ENCODE results near the gene TBC1D3B.
"Not testable (repeated sequence)": the region's sequence is repeated elsewhere in the genome, so short reads cannot be mapped to it uniquely, and the experiment has no call there.

Gene TBC1D3B

DNA sequence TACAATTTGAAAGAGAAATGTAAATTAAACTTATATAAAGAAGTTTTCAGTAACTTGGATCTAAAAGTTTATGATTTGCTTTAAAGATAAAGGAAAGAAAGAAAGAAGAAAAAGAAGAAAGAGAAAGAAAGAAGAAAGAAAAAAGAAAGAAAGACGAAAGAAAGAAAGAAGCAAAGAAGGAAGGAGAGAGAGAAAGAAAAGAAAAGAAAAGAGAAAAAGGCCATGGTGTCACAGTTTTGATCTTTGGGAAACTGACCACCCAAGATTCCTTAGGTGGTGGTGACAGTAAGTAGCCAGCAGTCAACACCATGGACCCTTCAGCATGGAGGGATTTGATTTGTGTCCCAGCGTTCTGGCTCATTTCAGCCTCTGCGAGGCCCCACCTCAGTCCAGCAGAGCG is 24.7 kb upstream of the TBC1D3B start:
- DNase-seq (ENCODE audit: low read depth in 2 of 2, low spot score in 1 of 2), result not testable (repeated sequence)

DNA sequence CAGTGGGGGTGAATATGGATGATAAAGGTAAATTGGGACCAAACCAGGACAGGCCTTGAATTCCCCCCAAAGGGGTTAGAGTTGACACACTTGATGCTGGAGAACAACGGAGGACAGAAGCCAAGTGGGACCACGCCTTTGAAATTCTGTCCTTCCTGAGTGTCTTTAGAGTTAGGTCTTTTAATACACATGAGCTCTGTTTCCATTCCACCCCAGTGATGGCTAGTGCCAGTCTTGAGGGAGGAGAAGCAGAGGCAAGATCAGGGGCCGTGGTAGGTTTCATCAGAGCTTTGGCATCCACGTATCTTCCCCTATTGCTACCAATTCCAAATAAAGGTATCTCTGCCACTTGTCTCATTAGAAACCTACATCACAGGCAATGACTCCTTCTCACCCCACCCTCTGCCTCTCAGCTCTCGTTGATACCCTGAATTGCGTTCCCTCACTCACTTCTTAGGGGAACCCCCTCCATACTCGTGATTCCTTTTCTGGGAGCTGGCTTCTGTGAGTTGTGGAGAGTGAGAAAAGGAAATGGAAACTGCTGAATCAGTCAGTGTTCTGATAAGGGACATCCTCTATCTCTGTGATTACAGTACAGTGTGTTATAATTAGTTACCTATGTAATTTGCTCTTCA is 22.5 kb upstream of the TBC1D3B start:
- no peak for DNase-seq (ENCODE audit: low read depth in 2 of 2, low spot score in 1 of 2)

DNA sequence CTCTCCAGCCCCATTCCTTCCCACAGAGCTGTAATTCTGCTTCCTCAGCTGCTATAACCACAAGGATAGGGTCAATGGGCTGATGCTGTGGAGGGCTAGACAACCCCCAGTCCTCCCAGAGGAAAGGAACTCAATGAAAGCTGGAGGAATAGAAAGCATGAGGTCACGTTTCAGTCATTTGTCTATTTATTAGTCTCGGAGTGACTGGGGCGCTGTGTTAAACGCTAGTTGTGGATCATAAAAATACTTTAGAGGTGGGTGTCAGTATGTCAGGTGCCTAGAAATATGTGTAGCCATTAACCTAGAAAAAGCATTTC is 20.9 kb upstream of the TBC1D3B start:
- DNase-seq (ENCODE audit: low read depth in 2 of 2, low spot score in 1 of 2), result no peak

DNA sequence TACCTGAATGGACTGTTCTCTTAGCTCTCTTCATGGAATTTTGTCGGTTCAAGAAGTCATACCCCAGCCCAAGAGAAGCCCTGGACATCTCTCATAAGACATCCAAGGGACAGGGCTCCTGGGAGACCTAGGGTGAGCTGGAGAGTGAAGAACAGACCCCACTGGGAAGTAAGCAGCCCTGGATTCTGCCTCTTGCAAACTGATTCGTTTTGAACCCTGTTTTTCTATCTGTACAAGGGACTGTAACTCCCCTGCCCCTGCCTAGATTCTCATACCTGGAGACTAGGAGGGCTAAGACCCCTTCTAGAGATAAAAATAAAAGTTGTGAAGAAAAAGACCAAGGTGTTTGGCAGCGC is 19.7 kb upstream of the TBC1D3B start:
- DNase-seq (ENCODE audit: low read depth in 2 of 2, low spot score in 1 of 2), result no peak

DNA sequence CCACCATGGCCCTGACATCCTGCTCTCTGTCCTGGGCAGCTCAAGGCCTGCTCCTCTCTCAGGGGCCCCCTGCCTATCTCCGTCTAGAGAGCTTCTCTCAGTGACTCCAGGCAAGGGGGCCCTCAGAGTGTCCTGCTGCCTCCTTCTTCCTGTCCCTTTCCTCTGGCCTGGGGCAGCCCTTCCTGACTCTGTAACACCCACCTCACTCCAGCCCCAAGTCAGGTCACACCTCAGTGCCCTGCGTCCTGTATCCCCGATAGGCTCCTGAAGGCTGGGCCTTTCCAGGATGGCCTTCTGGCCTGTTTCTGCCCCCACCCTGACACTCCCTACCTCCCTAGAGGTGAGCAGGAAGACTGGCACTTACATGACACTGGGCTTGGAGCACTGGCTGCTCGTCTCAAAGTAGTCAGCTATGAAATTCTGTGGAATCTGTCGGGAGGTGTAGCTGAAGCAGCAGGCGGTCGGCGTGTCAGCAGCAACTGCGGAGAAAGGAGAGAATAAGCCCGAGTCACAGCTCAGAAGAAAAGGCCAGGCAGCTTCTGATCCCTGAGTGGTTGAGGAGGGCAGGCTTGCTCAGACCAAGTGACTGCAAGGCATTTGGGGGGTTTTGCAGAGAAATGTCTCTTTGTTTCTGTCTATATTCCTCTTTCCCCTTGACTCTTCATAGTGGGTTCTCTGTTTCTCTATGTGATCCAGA is 19.1 kb upstream of the TBC1D3B start:
- no peak for DNase-seq (ENCODE audit: low read depth in 2 of 2, low spot score in 1 of 2)

DNA sequence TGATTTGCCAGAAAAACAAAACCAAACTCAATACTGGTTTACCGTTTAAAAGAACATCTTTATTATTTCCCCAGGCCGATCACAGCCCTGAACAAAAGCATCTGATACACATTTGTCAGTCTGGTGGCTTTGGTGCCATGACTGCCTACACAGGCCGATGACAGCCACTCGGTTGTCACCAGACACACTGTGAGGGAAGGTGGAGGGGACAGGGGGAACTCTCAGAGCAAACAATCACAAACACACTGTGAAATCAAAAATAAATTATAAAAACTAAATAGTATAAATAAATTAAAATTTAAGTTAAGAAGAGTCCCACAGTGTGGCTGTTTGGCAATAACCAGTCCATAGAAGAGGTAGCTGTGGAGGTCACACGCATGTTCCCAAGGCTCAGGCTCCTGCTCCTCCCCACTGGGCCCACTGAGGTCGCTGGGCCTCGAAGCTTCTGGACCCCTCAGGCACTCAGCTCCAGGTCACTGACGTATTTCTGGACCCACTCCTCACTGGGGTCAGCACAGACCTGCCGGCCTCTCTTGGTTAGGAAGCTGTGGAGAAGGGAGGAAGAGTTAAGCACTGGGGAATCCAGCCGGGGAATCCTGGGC is 18.5 kb upstream of the TBC1D3B start:
- not testable (repeated sequence) for DNase-seq (ENCODE audit: low read depth in 2 of 2, low spot score in 1 of 2)

- DNase-seq (ENCODE audit: low read depth in 2 of 2, low spot score in 1 of 2), result not testable (repeated sequence)
Observed at GRCh38 chr17:36194147-36194831, 17.9 kb upstream of the TBC1D3B start.

GRCh38 chr17:36193216-36193775 is 16.9 kb upstream of the TBC1D3B start:
- DNase-seq (ENCODE audit: low read depth in 2 of 2, low spot score in 1 of 2), result no peak

- not testable (repeated sequence) for DNase-seq (ENCODE audit: low read depth in 2 of 2, low spot score in 1 of 2)
Observed at GRCh38 chr17:36190549-36191330, 14.3 kb upstream of the TBC1D3B start.

- not testable (repeated sequence) for DNase-seq (ENCODE audit: low read depth in 2 of 2, low spot score in 1 of 2)
Observed at GRCh38 chr17:36189993-36190392, 13.6 kb upstream of the TBC1D3B start.

GRCh38 chr17:36188891-36189306 is 12.5 kb upstream of the TBC1D3B start:
- DNase-seq (ENCODE audit: low read depth in 2 of 2, low spot score in 1 of 2), result no peak

GRCh38 chr17:36187943-36188665 is 11.7 kb upstream of the TBC1D3B start:
- not testable (repeated sequence) for DNase-seq (ENCODE audit: low read depth in 2 of 2, low spot score in 1 of 2)

DNA sequence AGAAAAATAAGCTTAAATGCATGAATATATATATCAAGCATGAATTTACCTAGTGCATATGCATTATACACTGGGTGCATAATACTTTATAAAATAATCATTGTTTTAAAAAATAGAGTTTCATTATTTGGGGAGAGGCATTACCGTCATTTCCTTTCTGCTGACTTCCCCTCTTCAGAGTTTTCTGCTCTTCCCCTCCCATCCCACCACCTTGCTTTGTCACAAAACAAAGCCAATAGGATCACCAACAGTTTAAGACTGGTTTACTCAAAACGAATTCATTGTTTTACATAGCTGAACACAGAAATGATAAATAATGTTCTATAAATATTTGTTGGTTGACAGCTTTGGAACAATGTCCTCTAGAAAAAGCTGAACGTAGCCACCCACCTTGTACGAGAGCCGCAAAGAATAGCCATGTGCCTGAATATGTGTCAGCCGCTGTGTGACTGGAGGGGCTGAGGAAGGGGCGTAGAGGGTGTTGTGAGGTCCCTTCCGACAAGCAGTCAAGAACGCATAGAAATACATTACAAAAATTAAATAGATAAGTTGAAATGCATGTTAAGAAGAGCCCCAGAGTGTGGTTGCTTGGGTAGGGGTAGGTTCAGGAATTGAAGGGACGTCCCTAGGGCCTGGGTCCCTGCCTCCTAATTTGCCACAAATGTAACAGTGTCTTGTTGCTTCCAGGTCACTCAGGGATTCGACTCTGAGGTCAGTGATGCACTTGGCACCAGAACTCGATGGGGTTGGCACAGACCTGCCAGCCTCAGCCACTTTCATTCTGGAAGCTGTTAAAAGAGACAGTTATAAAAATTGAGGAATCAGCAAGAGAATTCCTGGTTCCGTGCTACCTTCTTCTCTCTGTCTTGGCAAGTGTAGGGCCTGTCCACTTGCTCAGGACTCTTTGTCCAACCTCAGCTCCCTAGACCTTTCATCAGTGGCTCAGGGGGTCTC is 10.7 kb upstream of the TBC1D3B start:
- not testable (repeated sequence) for DNase-seq (ENCODE audit: low read depth in 2 of 2, low spot score in 1 of 2)

DNA sequence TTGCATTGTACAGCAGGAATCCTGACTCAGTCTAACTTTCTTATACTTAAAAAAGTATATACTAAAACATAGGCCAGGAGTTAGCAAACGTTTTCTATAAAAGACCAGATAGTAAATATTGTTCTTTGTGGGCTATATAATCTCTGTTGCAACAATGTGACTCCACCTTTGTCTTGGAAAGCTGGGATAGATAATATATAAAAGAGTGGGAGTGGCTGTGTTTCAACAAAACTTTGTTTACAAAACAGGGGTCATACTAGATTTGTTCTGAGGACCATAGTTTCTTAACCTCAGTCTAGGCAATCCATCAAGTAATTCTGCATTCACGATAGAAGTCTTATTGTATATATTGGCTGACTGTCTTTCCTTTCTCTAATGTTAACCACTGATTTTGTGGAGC is 9.0 kb upstream of the TBC1D3B start:
- DNase-seq (ENCODE audit: low read depth in 2 of 2, low spot score in 1 of 2), result no peak

GRCh38 chr17:36184023-36184765 is 7.8 kb upstream of the TBC1D3B start:
- no peak for DNase-seq (ENCODE audit: low read depth in 2 of 2, low spot score in 1 of 2)

GRCh38 chr17:36183001-36183971 is 6.8 kb upstream of the TBC1D3B start:
- no peak for DNase-seq (ENCODE audit: low read depth in 2 of 2, low spot score in 1 of 2)
